Vagina (tissue), 2 donors: ENCODE data around the gene PLEKHM2. TPM values are rescaled to one million over a fixed set of nuclear protein-coding genes. Genes with fewer than 3 reads are reported as not detected.

Source experiments
- DNase-seq, 2 donors: peaks; one replicate each; pipeline ENCODE4 v3.0.0-alpha.2; 2017; ENCODE audit errors: extremely low spot score in 2 of 2
- H3K27ac ChIP-seq: fragments of 200-600 bp; sonication (generic); one replicate; pipeline ENCODE4 v1.5.1; 2019
- H3K27me3 ChIP-seq: fragments of 200-600 bp; sonication (generic); one replicate; pipeline ENCODE4 v1.5.1; 2019
- H3K36me3 ChIP-seq, 2 donors: fragments of 200-600 bp; sonication (generic); one replicate each; pipeline ENCODE4 v1.5.1; 2017 to 2019
- H3K4me1 ChIP-seq: fragments of 200-600 bp; sonication (generic); one replicate; pipeline ENCODE4 v1.5.1; 2019
- H3K4me3 ChIP-seq, 2 donors: fragments of 200-600 bp; sonication (generic); 1 replicate in 1 of 2; 2 replicates in 1 of 2; pipeline ENCODE4 v1.5.1; 2016 to 2019
- H3K9me3 ChIP-seq: fragments of 200-600 bp; sonication (generic); one replicate; pipeline ENCODE4 v1.5.1; 2019
- CTCF ChIP-seq, 3 experiments: fragments of 450-650 bp in 2 of 3; fragments of 200-600 bp in 1 of 3; sonication (generic) in 1 of 3; IDR thresholded peaks; one replicate each; pipeline ENCODE4 v1.5.1; 2017 to 2019; ENCODE audit warnings: antibody characterized with exemption in 3 of 3, mild to moderate bottlenecking in 2 of 3, moderate library complexity in 2 of 3
- POLR2A ChIP-seq, 2 donors: fragments of 450-650 bp; IDR thresholded peaks; one replicate each; pipeline ENCODE4 v1.6.1; 2017; ENCODE audit warnings: antibody characterized with exemption in 2 of 2, mild to moderate bottlenecking in 2 of 2, moderate library complexity in 2 of 2
- POLR2AphosphoS5 ChIP-seq, 2 donors: sonication (generic); formaldehyde crosslinking; IDR thresholded peaks; one replicate each; pipeline ENCODE4 v1.9.0; 2017; ENCODE audit warnings: antibody characterized with exemption in 2 of 2, mild to moderate bottlenecking in 2 of 2, low read depth in 1 of 2; ENCODE audit not compliant: insufficient read depth in 1 of 2
- intact Hi-C: fragments of 100-400 bp; cut with DNase I; formaldehyde crosslinking; loops from one replicate; pipeline ENCODE4 v1.15.1; 2023
- total RNA-seq: library from RNA; depleted of rRNA; stranded (reverse); fragments of >200 nt; gene quantifications from one replicate; pipeline ENCODE4 v1.2.3, GENCODE V29; 2016

Gene PLEKHM2
- total RNA-seq, 1 donor from 2014 or later, result 56.2 TPM

- no peak overlapping the region for H3K4me3 ChIP-seq
- no peak overlapping the region for H3K27ac ChIP-seq
- no peak for DNase-seq
- peaks cover 5% of the 10 kb centered on the region for H3K4me1 ChIP-seq
- H3K36me3 ChIP-seq, result peaks cover 0 to 68% of the 10 kb centered on the region in 2 donors
- H3K27me3 ChIP-seq, result no peaks in the 10 kb centered on the region
- intact Hi-C loops, result no loop called here
- H3K9me3 ChIP-seq, result no peaks in the 10 kb centered on the region
- TF ChIP-seq POLR2AphosphoS5 (IDR thresholded peaks at IDR 0.05; ENCODE audit: insufficient read depth in 1 of 2, low read depth in 1 of 2), result no peak
- TF ChIP-seq POLR2A (IDR thresholded peaks at IDR 0.05), result no peak
- TF ChIP-seq CTCF (IDR thresholded peaks at IDR 0.05), result no peak
Measured at GRCh38 chr1:15719381-15720120, 35.4 kb downstream of the PLEKHM2 start.

GRCh38 chr1:15720861-15721260, 36.7 kb downstream of the PLEKHM2 start:
- Histone ChIP-seq H3K4me1 (no peaks in the 10 kb centered on the region), H3K27ac (no peak overlapping the region), H3K27me3 (no peaks in the 10 kb centered on the region), H3K4me3 (no peak overlapping the region), H3K36me3 (peaks cover 0 to 81% of the 10 kb centered on the region in 2 donors), H3K9me3 (no peaks in the 10 kb centered on the region)
- DNase-seq, result no peak
- TF ChIP-seq POLR2A (IDR thresholded peaks at IDR 0.05) (no peak), CTCF (IDR thresholded peaks at IDR 0.05) (no peak), POLR2AphosphoS5 (IDR thresholded peaks at IDR 0.05; ENCODE audit: insufficient read depth in 1 of 2, low read depth in 1 of 2) (no peak)
- intact Hi-C loops, result no loop called here

- H3K4me3 ChIP-seq, result no peak overlapping the region
- intact Hi-C loops, result no loop called here
- H3K4me1 ChIP-seq, result no peaks in the 10 kb centered on the region
- H3K36me3 ChIP-seq, result peaks cover 0 to 81% of the 10 kb centered on the region in 2 donors
- no peaks in the 10 kb centered on the region for H3K27me3 ChIP-seq
- no peak overlapping the region for H3K27ac ChIP-seq
- H3K9me3 ChIP-seq, result no peaks in the 10 kb centered on the region
- TF ChIP-seq POLR2AphosphoS5 (IDR thresholded peaks at IDR 0.05; ENCODE audit: insufficient read depth in 1 of 2, low read depth in 1 of 2), result no peak
- TF ChIP-seq CTCF (IDR thresholded peaks at IDR 0.05), result no peak
- no peak for TF ChIP-seq POLR2A (IDR thresholded peaks at IDR 0.05)
- no peak for DNase-seq
Measured at GRCh38 chr1:15722411-15722810, 38.3 kb downstream of the PLEKHM2 start.

GRCh38 chr1:15722836-15723532, 38.9 kb downstream of the PLEKHM2 start:
- no peaks in the 10 kb centered on the region for H3K27me3 ChIP-seq
- intact Hi-C loops, result no loop called here
- DNase-seq, result no peak
- H3K4me1 ChIP-seq, result no peaks in the 10 kb centered on the region
- no peak for TF ChIP-seq CTCF (IDR thresholded peaks at IDR 0.05)
- TF ChIP-seq POLR2A (IDR thresholded peaks at IDR 0.05), result no peak
- TF ChIP-seq POLR2AphosphoS5 (IDR thresholded peaks at IDR 0.05; ENCODE audit: insufficient read depth in 1 of 2, low read depth in 1 of 2), result no peak
- no peaks in the 10 kb centered on the region for H3K9me3 ChIP-seq
- no peak overlapping the region for H3K4me3 ChIP-seq
- no peak overlapping the region for H3K27ac ChIP-seq
- peaks cover 0 to 81% of the 10 kb centered on the region in 2 donors for H3K36me3 ChIP-seq
